Lower lobe of right lung (tissue), 2 donors: ENCODE results near the gene ZNF768. TPM values are rescaled to one million over a fixed set of nuclear protein-coding genes. Genes with fewer than 3 reads are reported as not detected.

Experiments
- ATAC-seq, 2 donors: fragments of 200-7000 bp; cut with Tn5 transposase; one replicate each; pipeline ENCODE4 v1.9.1; 2020 to 2022; ENCODE audit warnings: mild to moderate bottlenecking in 2 of 2, moderate library complexity in 2 of 2
- DNase-seq: peaks from one replicate; pipeline ENCODE4 v3.0.0-alpha.2; 2020
- H3K27ac ChIP-seq: fragments of 200-600 bp; one replicate; pipeline ENCODE4 v1.8.0; 2022
- H3K27me3 ChIP-seq: fragments of 200-600 bp; one replicate; pipeline ENCODE4 v1.8.0; 2022; ENCODE audit warnings: low read depth
- H3K36me3 ChIP-seq: fragments of 200-600 bp; one replicate; pipeline ENCODE4 v1.8.0; 2022; ENCODE audit warnings: mild to moderate bottlenecking
- H3K4me1 ChIP-seq: fragments of 200-600 bp; one replicate; pipeline ENCODE4 v1.8.0; 2022
- H3K4me3 ChIP-seq: fragments of 200-600 bp; one replicate; pipeline ENCODE4 v1.8.0; 2022; ENCODE audit warnings: mild to moderate bottlenecking
- H3K9me3 ChIP-seq: fragments of 200-600 bp; one replicate; pipeline ENCODE4 v1.8.0; 2022
- CTCF ChIP-seq: fragments of 200-600 bp; IDR thresholded peaks from one replicate; pipeline ENCODE4 v1.8.0; 2022; ENCODE audit warnings: antibody characterized with exemption, mild to moderate bottlenecking
- intact Hi-C: fragments of 100-400 bp; cut with DNase I; formaldehyde crosslinking; loops from one replicate; pipeline ENCODE4 v1.11.0; 2022
- total RNA-seq: library from RNA; stranded (reverse); fragmentation: NEBNext Ultra II Directional; extraction: Animal tissue kit (Norgen Biotek cat#: 25700); gene quantifications from one replicate; pipeline ENCODE4 v1.2.1, GENCODE V29; 2021
- donor health status: DM: no; HTN: yes; CAD: no; lungs with severe emphysema.

ZNF768 gene
- total RNA-seq, 1 donor from 2014 or later = 24.9 TPM

GRCh38 chr16:30554557-30555314, 28.4 kb upstream of the ZNF768 start:
- Histone ChIP-seq H3K4me3 (no peak overlapping the region), H3K36me3 (peaks cover 36% of the 10 kb centered on the region), H3K9me3 (no peaks in the 10 kb centered on the region), H3K27me3 (no peaks in the 10 kb centered on the region), H3K4me1 (peaks cover 38% of the 10 kb centered on the region), H3K27ac (no peak overlapping the region)
- ATAC-seq (no peak), DNase-seq (no peak)
- intact Hi-C loops = no loop called here
- TF ChIP-seq CTCF = no peak

GRCh38 chr16:30553393-30553899, 27.1 kb upstream of the ZNF768 start:
- ATAC-seq (no peak), DNase-seq (no peak)
- Histone ChIP-seq H3K4me3 (no peak overlapping the region), H3K27ac (peak overlapping the region; percentile 10), H3K27me3 (no peaks in the 10 kb centered on the region), H3K36me3 (peaks cover 36% of the 10 kb centered on the region), H3K4me1 (peaks cover 38% of the 10 kb centered on the region), H3K9me3 (no peaks in the 10 kb centered on the region)
- intact Hi-C loops = no loop called here
- TF ChIP-seq CTCF = no peak

GRCh38 chr16:30552956-30553355, 26.6 kb upstream of the ZNF768 start:
- TF ChIP-seq CTCF = no peak
- Histone ChIP-seq H3K4me1 (peaks cover 38% of the 10 kb centered on the region), H3K27ac (no peak overlapping the region), H3K4me3 (no peak overlapping the region), H3K9me3 (no peaks in the 10 kb centered on the region), H3K36me3 (peaks cover 36% of the 10 kb centered on the region), H3K27me3 (no peaks in the 10 kb centered on the region)
- DNase-seq (no peak), ATAC-seq (no peak)
- intact Hi-C loops = no loop called here

- DNase-seq (peak; percentile 71), ATAC-seq (peak; percentile 77 to 89)
- Histone ChIP-seq H3K27ac (no peak overlapping the region), H3K36me3 (peaks cover 36% of the 10 kb centered on the region), H3K9me3 (no peaks in the 10 kb centered on the region), H3K4me1 (peaks cover 29% of the 10 kb centered on the region), H3K4me3 (no peak overlapping the region), H3K27me3 (no peaks in the 10 kb centered on the region)
- intact Hi-C loops = no loop called here
- no peak for TF ChIP-seq CTCF
Measured at GRCh38 chr16:30551781-30552180, 25.4 kb upstream of the ZNF768 start.

GRCh38 chr16:30548416-30549253, 22.3 kb upstream of the ZNF768 start:
- H3K4me1 ChIP-seq = peaks cover 23% of the 10 kb centered on the region
- H3K9me3 ChIP-seq = no peaks in the 10 kb centered on the region
- TF ChIP-seq CTCF = no peak
- no peak overlapping the region for H3K27ac ChIP-seq
- ATAC-seq = no peak
- H3K36me3 ChIP-seq = peaks cover 5% of the 10 kb centered on the region
- intact Hi-C loops = no loop called here
- no peak overlapping the region for H3K4me3 ChIP-seq
- no peak for DNase-seq
- no peaks in the 10 kb centered on the region for H3K27me3 ChIP-seq
